ENCODE data around the gene ZNF345. TPM values are rescaled to one million over a fixed set of nuclear protein-coding genes. Genes with fewer than 3 reads are reported as not detected.
A peak's percentile ranks its signal among the peaks of the same experiment; 100 is the strongest.

Gene ZNF345
- total and polyA plus RNA-seq, 7 experiments from 2014 or later: 6.8 to 18.2 (median 10.0) TPM

DNA sequence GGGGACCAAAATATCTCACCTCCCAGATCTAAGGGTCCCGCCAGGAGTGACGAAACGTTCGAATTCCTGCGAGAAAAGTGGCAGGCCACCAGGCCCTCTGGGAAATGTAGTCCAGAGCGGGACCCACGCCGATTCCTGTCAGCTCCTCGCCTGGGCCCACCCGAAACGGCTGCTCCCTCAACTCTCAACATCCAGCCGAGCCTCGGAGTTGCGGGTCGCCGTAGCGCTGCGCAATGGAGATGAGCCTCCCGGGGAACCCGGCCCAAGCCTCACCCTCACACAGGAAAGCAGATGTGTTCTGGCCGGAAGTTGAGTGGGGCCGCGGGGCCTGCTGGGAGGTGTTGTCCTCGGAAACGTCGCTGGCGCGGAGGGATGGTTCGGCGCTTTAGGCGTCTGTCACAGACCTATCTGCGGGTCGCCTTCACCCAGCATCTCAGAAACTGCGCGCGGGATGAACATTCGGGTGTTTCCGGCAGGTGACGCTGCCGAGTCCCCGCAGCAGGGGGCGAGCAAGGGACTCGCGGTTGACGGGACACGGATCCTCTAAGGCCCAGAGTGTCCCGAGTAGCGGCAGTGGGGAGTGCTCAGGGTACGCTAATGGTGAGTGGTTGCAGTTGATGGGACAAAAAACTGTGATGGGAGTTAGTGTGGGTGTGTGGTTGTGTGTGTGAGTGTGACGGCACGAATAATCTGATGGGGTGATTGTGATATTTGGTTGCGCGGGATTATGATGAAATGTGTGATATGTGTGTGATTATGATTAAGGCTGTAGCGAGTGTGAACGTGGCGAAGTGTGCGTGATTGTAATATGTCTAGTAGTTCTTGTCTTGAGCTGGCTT is 65.5 kb downstream of the ZNF345 start, which contains the start of the genes ZNF568 and ZNF829:
TSS of gene ZNF568 (plus strand) at position 341 of the 839 bp plus-strand sequence. CDS start 6,439 bp downstream, outside the sequence.
TSS of gene ZNF829 (minus strand) at position 300 of the 839 bp plus-strand sequence. CDS start 1,124 bp downstream, outside the sequence.
- DNase-seq (peak; percentile 78 to 96 (median 93)), ATAC-seq (peak; percentile 97)
- Mint-ChIP-seq H3K4me1 (peaks cover 19 to 46% (median 29%) of the 10 kb centered on the region in 7 donors), H3K4me3 (peak within 1 kb of the TSS; percentile 87 to 99 (median 95)), H3K36me3 (peaks cover 22 to 77% (median 71%) of the 10 kb centered on the region in 5 donors), H3K27ac (peak within 1 kb of the TSS; percentile 90 to 97 (median 94)), H3K27me3 (no peaks in the 10 kb centered on the region), H3K9me3 (peaks cover 0 to 81% (median 35%) of the 10 kb centered on the region in 11 donors)
- ChIA-PET CTCF (no interaction called here), POLR2A (interaction anchor here (0.6 to 2.2 kb wide), 8 partner anchors 30 to 311 kb away, joined by 3 to 6 read pairs (median 4); partner anchors contain the start of genes ZNF382 and ZNF790)
- H3K27me3 ChIP-seq (ENCODE audit: control insufficient read depth in 2 of 2, insufficient read depth in 2 of 2, low read length in 2 of 2): no peaks in the 10 kb centered on the region
- H3K9me3 ChIP-seq (ENCODE audit: control insufficient read depth in 2 of 3, low read length in 3 of 3): peaks cover 0 to 12% (median 0%) of the 10 kb centered on the region in 3 experiments
- H3K36me3 ChIP-seq (ENCODE audit: control insufficient read depth in 2 of 3, insufficient read depth in 3 of 3, low read length in 3 of 3): peaks cover 0 to 39% (median 7%) of the 10 kb centered on the region in 3 experiments
- intact Hi-C loops (cut with micrococcal nuclease): loop anchor here (1.0 to 10.0 kb wide), 27 partner anchors 57 to 863 kb away; partner anchors contain the start of genes ZNF345 (in 2 of the 2), ZNF382 (in 2 of the 2), ZNF461 (in 2 of the 2) and ZNF540 (in 2 of the 2)
- peak within 1 kb of the TSS; percentile 95 for H3K4me3 ChIP-seq (ENCODE audit: low read length)
- peaks cover 8 to 13% of the 10 kb centered on the region in 2 donors for H3K4me1 ChIP-seq (ENCODE audit: control insufficient read depth in 2 of 2, insufficient read depth in 2 of 2, low read length in 2 of 2)
- H3K27ac ChIP-seq (ENCODE audit: low read depth, low read length): peak within 1 kb of the TSS; percentile 94

DNA sequence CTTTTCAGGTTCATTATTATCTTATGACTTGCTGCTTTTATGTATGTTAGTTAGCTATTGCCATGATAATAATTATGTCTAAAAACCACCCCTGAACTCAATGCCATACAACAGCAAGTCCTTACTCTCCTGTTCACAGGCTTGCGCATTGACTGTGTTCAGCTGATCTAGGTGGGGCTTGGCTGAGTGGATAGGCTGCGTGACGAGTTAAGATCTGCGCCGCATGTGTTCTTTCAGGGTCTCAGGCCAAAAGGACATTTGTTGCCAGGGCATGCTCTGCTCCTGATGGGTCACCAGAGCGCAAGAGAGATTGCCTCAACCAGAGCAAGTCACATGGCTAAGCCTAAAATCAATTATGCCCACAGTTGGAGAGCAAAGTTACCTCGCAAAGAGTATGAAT is 66.3 kb downstream of the ZNF345 start:
- Histone ChIP-seq H3K27me3 (ENCODE audit: control insufficient read depth in 2 of 2, insufficient read depth in 2 of 2, low read length in 2 of 2) (no peaks in the 10 kb centered on the region), H3K9me3 (ENCODE audit: control insufficient read depth in 2 of 3, low read length in 3 of 3) (peaks cover 0 to 10% (median 0%) of the 10 kb centered on the region in 3 experiments), H3K4me3 (ENCODE audit: low read length) (peak overlapping the region; percentile 95), H3K36me3 (ENCODE audit: control insufficient read depth in 2 of 3, insufficient read depth in 3 of 3, low read length in 3 of 3) (peaks cover 0 to 39% (median 7%) of the 10 kb centered on the region in 3 experiments), H3K4me1 (ENCODE audit: control insufficient read depth in 2 of 2, insufficient read depth in 2 of 2, low read length in 2 of 2) (peaks cover 8 to 13% of the 10 kb centered on the region in 2 donors), H3K27ac (ENCODE audit: low read depth, low read length) (peak overlapping the region; percentile 94)
- intact Hi-C loops (cut with micrococcal nuclease): loop anchor here (1.0 to 10.0 kb wide), 27 partner anchors 56 to 862 kb away; partner anchors contain the start of genes ZNF345 (in 2 of the 2), ZNF382 (in 2 of the 2), ZNF461 (in 2 of the 2) and ZNF540 (in 2 of the 2)
- Mint-ChIP-seq H3K27me3 (no peaks in the 10 kb centered on the region), H3K4me3 (peak overlapping the region; percentile 87 to 99 (median 95)), H3K4me1 (peaks cover 19 to 46% (median 29%) of the 10 kb centered on the region in 7 donors), H3K36me3 (peaks cover 23 to 78% (median 71%) of the 10 kb centered on the region in 5 donors), H3K27ac (peak overlapping the region; percentile 88 to 97 (median 94)), H3K9me3 (peaks cover 0 to 81% (median 36%) of the 10 kb centered on the region in 11 donors)
- DNase-seq: no peak
- ChIA-PET POLR2A (interaction anchor here (1.1 to 2.2 kb wide), 3 partner anchors 56 to 312 kb away, joined by 4 to 6 read pairs (median 5); partner anchors contain the start of genes ZNF382 and ZNF790), CTCF (no interaction called here)
- no peak for ATAC-seq

DNA sequence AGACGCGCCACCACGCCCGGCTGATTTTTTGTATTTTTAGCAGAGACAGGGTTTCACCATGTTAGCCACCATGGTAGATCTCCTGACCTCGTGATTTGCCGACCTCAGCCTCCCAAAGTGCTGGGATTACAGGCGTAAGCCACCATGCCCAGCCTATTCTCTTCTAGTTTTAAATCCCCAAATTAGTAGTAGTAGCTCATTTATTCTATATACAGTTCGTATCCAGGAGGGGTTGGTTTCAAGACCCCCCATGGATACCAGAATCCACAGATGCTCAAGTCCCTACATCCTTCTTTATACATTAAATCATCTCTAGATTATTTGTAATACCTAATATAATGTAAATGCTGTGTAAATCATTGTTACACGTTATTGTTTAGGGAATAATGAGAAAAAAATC is 67.4 kb downstream of the ZNF345 start:
- H3K4me1 Mint-ChIP-seq: peaks cover 19 to 46% (median 29%) of the 10 kb centered on the region in 7 donors
- no peaks in the 10 kb centered on the region for H3K27me3 ChIP-seq (ENCODE audit: control insufficient read depth in 2 of 2, insufficient read depth in 2 of 2, low read length in 2 of 2)
- no peak overlapping the region for H3K4me3 ChIP-seq (ENCODE audit: low read length)
- H3K4me1 ChIP-seq (ENCODE audit: control insufficient read depth in 2 of 2, insufficient read depth in 2 of 2, low read length in 2 of 2): peaks cover 8 to 13% of the 10 kb centered on the region in 2 donors
- ChIA-PET CTCF (no interaction called here), POLR2A (no interaction called here)
- ATAC-seq (no peak), DNase-seq (no peak)
- peaks cover 31 to 78% (median 72%) of the 10 kb centered on the region in 5 donors for H3K36me3 Mint-ChIP-seq
- H3K27me3 Mint-ChIP-seq: no peaks in the 10 kb centered on the region
- H3K27ac ChIP-seq (ENCODE audit: low read depth, low read length): no peak overlapping the region
- H3K9me3 Mint-ChIP-seq: peaks cover 3 to 81% (median 38%) of the 10 kb centered on the region in 11 donors
- H3K36me3 ChIP-seq (ENCODE audit: control insufficient read depth in 2 of 3, insufficient read depth in 3 of 3, low read length in 3 of 3): peaks cover 0 to 45% (median 7%) of the 10 kb centered on the region in 3 experiments
- peak overlapping the region in 3 of 9 donors; percentile 29 to 77 (median 43) for H3K27ac Mint-ChIP-seq
- H3K4me3 Mint-ChIP-seq: peak overlapping the region in 7 of 10 donors; percentile 35 to 99 (median 58)
- H3K9me3 ChIP-seq (ENCODE audit: control insufficient read depth in 2 of 3, low read length in 3 of 3): peaks cover 0 to 11% (median 3%) of the 10 kb centered on the region in 3 experiments
- intact Hi-C loops (cut with micrococcal nuclease): loop anchor here in 1 of 2 donors (5.0 to 10.0 kb wide), 6 partner anchors 231 to 431 kb away; partner anchors contain the start of genes ZNF260, ZNF382, ZNF529 and ZNF566

Other genes with a start within 250 kb of the ZNF345 start
- 10 to 100 TPM in 3 of 5 experiments, 1 to 10 TPM in 2; 5.4 to 20.2 (median 12.2) TPM for gene ZNF382, start 245.6 kb upstream of the ZNF345 start, total RNA-seq
- gene ZNF382, start 245.6 kb upstream of the ZNF345 start, polyA plus RNA-seq: 10 to 100 TPM in 1 of 2 donors, 1 to 10 TPM in 1; 7.3 to 10.3 TPM
- gene ZNF461, start 184.0 kb upstream of the ZNF345 start, total RNA-seq: 10 to 100 TPM in 3 of 5 experiments, 1 to 10 TPM in 2; 6.1 to 17.6 (median 10.9) TPM
- gene ZNF461, start 184.0 kb upstream of the ZNF345 start, polyA plus RNA-seq: 1 to 10 TPM; 4.0 to 4.6 TPM
- gene ZNF567, start 163.3 kb upstream of the ZNF345 start, total RNA-seq: 10 to 100 TPM in 2 of 5 experiments, 1 to 10 TPM in 3; 7.0 to 18.3 (median 9.3) TPM
- 10 to 100 TPM in 1 of 2 donors, 1 to 10 TPM in 1; 9.5 to 10.9 TPM for gene ZNF567, start 163.3 kb upstream of the ZNF345 start, polyA plus RNA-seq
- 1 to 10 TPM; 1.9 to 4.8 (median 4.3) TPM for gene ZNF850, start 78.1 kb upstream of the ZNF345 start, total RNA-seq
- under 1 TPM; 0.46 to 0.99 TPM for gene ZNF850, start 78.1 kb upstream of the ZNF345 start, polyA plus RNA-seq
- gene ZNF790, start 12.5 kb upstream of the ZNF345 start, total RNA-seq: 10 to 100 TPM in 2 of 5 experiments, 1 to 10 TPM in 3; 2.6 to 14.4 (median 7.3) TPM
- gene ZNF790, start 12.5 kb upstream of the ZNF345 start, polyA plus RNA-seq: 1 to 10 TPM; 6.2 to 7.6 TPM
- 1 to 10 TPM; 2.6 to 9.0 (median 6.3) TPM for gene ZNF829, start 65.4 kb downstream of the ZNF345 start, total RNA-seq
- 1 to 10 TPM; 2.6 to 7.2 TPM for gene ZNF829, start 65.4 kb downstream of the ZNF345 start, polyA plus RNA-seq
- 10 to 100 TPM in 2 of 5 experiments, 1 to 10 TPM in 3; 8.2 to 18.0 (median 9.3) TPM for gene ZNF568, start 65.5 kb downstream of the ZNF345 start, total RNA-seq
- gene ZNF568, start 65.5 kb downstream of the ZNF345 start, polyA plus RNA-seq: 10 to 100 TPM in 1 of 2 donors, 1 to 10 TPM in 1; 9.5 to 15.1 TPM
- 10 to 100 TPM; 10.8 to 34.9 (median 15.9) TPM for gene ZNF420, start 227.6 kb downstream of the ZNF345 start, total RNA-seq
- gene ZNF420, start 227.6 kb downstream of the ZNF345 start, polyA plus RNA-seq: 10 to 100 TPM; 22.8 to 34.2 TPM

Data from naive thymus-derived CD4-positive, alpha-beta T cell (primary cell).